HL-60/S4 (cell line): ENCODE results near the gene FAM227B.
"Not testable (repeated sequence)": the region's sequence is repeated elsewhere in the genome, so short reads cannot be mapped to it uniquely, and the experiment has no call there.

Source experiments
- in situ Hi-C: fragments of 300-500 bp; cut with MboI; formaldehyde crosslinking; loops from 2 replicates; pipeline ENCODE4 v1.14.3; 2022; ENCODE audit warnings: low sequenced_read_pairs

Gene FAM227B

DNA sequence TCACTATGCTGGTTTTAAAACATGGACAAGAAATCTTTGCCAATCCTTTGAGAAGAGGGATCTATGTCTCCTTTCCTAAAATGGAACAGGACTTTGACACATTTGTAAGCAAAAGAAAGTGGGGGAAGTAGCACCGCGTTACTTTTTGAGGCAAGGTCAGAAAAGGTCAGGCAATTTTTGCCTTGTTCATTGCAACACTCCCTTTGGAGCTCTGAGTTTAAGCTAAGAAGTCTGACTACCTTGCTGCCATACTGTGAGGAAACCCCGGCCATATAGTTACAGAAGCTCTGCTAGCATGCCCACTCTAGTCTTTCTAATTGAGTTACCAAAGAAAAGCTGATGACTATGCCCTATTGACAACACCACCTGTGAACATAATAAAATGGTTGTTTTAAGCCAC, 1.4 kb downstream of the FAM227B start:
- in situ Hi-C loops, result no loop called here

DNA sequence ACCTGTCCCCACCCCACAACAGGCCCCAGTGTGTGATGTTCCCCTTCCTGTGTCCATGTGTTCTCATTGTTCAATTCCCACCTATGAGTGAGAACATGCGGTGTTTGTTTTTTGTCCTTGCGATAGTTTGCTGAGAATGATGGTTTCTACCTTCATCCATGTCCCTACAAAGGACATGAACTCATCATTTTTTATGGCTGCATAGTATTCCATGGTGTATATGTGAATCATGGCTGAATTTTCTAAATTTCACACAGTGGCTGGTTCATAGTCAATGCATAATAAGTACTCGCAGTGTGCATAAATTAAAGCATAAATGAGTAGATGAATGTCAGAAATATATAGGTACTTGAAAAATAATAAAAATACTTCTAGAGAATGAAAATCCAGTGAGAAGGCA, 8.4 kb downstream of the FAM227B start:
- in situ Hi-C loops, result not testable (repeated sequence)

DNA sequence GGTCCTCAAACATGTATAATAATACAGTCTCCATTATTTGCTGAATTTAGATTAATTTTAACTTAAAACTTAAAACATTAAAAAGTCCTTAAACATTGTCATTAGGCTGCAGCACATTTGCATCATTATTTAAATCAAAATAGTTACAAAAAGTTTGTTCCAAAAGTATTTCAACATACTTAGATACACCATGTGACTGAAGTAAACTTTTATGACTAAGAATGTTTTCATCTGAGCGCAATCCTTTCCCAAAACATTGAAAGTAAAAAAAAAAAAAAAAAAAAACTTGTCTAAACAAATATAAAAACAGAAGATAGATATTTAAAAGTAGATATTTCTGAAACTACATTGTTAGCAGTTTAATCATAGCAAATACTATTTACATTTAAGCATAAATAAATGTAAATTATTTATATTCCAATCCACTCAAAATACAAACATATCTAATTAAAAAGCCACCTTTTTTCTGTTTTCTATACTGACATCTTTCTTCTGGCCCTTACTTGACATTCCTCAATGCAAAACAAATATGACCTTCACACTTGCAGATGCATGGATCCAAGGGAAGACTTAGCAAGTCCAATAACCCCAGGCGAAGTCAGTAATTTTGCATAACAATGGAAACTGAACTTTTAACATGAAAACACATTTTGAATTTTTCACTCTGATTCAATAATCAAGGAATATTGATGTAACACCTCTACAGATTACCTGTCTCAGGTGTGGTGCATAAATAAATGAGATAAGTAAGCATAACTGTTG, 10.3 kb downstream of the FAM227B start:
- in situ Hi-C loops, result no loop called here

DNA sequence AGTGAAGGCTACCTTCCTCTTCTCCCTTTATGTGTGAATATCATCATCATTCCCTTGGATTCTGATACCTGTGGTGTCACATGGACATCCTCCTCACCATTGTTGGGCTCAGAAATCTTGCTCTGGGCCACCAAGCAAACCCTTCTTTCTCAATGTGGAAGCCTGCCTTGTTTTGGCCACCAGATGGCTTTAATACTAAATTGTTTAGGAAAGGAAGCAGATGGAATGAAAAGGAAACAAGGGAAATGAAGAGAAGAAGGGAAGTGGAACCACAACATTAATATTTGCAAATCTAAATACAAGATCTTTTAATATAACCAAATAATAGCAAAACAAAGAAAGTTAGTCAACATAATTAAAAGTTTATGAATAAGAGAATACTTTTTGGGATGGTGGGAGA, 14.0 kb downstream of the FAM227B start:
- in situ Hi-C loops, result no loop called here

DNA sequence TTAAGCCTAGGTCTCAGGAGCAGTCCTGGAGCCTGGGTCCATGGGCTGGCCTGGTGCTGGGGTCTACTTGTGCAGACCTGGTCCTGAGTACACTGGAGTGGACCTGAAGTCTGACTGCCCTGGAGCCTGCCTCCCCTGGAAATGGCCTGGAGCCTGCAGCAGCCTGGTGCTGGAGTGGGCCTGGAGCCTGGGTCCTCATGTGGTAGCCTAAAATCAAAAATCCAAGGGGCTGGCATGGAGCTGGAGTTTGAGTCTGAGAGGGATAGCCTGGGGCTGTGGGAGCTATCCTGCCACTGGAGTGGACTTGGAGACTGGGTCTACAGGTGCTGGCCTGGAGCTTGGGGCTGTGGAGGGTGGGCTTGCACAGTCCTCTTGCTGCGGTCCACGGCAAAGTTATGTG, 15.0 kb downstream of the FAM227B start:
- in situ Hi-C loops, result no loop called here

DNA sequence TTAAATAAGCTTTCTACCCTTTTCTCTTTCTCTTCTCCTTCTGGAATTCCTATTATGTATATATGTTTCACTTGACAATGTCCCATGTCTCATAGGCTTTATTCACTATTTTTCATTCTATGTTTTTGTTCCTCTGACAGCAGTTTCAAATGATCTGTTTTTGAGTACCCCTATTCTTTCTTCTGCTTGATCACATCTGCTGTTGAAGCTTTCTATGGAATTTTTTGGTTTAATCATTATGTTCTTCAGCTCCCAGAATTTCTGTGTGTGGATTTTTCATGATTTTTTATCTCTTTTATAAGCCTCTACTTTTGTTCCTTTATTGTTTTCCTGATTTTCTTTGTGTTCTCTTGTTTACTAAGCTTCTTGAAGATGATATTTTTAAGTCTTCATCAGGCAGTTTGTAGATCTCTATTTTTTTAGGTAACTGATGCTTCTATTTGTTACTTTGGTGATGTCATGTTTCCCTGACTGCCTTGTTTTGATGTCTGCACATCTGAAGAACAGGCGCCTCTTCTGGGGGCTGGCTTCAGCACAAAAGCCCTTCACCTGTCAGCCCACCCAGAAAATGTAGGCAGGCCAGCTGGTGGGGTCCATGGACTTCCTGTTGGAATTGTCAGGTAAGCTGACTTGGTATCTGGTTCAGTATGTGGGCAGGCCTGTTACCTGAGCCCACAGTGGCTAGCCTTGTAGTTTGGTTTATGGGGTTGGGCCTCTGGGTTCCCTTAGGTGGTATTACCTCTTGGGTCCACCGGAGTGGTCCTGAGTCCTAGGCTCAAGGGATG, 15.8 kb downstream of the FAM227B start:
- in situ Hi-C loops, result no loop called here

DNA sequence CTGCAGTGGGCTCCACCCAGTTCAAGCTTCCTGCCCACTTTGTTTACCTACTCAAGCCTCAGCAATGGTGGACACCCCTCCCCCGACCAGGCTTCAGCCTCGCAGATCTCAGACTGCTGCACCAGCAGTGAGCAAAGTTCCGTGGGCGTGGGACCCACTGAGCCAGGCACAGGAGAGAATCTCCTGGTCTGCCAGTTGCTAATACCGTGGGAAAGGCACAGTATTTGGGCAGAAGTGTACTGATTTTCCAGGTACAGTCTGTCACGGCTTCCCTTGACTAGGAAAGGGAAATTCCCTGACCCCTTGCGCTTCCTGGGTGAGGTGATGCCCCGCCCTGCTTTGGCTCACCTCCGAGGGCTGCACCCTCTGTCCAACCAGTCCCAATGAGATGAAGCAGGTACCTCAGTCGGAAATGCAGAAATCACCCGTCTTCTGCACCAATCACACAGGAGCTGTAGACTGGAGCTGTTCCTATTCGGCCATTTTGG, 27.7 kb downstream of the FAM227B start:
- in situ Hi-C loops, result not testable (repeated sequence)

DNA sequence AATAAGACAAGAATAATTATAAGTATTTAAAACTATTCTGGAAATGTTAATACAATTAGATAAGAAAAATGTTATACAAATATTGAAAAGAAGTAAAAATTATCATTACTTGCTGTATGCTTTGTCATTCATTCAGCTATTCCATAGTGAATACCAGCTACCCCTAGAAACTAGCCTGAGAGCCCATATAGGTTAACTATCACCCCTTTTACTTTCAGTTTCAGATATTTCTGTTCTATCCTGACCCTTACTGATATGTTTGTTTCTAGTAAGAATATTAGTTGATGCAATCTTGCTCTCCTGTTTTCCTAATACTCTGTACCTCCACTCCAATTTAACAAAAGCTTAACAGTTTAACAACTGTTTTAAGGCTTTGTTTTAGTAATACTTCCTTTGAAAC, 31.6 kb downstream of the FAM227B start:
- in situ Hi-C loops, result no loop called here

DNA sequence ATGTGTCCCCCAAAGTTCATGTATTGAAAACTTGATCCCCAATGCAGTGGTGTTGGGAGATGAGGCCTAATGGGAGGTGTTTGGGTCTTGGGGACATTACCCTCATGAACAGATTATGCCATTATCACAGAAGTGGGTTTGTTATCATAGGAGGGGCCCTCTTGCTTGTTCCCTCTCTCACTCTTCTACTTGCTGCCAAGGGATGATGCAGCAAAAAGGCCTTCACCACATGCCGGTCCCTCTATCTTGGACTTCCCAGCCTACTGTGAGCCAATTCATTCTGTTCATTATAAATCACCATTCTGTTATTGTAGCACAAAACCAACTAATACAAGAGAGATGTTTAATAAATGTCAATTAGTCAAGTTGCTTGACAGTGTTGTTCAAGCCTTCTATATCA, 47.2 kb downstream of the FAM227B start:
- in situ Hi-C loops, result no loop called here

DNA sequence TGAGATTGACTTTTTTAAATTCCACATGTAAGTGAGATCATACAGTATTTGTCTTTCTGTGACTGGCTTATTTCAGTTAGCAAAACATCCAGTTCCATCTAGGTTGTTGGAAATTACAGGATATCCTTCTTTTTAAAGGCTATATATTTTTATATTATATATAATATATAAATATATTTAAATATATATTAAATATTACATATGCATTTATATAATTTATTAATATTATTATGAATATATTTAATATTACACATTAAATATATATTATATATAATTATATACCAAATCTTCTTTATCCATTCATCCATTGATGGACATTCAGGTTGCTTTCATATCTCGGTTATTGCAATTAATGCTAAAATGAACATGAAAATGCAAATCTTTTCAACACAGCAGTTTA, 49.9 kb downstream of the FAM227B start:
- in situ Hi-C loops, result no loop called here

DNA sequence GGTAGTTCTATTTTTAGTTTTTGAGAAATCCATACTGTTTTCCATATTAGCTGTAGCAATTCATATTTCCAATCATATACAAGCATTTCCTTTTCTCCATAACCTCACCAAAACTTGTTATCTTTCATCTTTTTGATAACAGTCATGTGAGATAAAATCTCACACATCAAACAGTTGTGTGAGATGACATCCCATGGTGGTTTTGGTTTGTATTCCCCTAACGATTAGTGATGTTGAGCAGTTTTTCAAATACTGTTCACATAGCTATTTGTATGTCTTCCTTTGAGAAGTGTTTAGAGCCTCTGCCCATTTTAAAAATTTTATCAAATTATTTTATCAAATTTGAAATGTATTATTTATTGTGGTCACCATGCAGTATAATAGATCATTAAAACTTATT, 50.4 kb downstream of the FAM227B start:
- in situ Hi-C loops, result no loop called here

DNA sequence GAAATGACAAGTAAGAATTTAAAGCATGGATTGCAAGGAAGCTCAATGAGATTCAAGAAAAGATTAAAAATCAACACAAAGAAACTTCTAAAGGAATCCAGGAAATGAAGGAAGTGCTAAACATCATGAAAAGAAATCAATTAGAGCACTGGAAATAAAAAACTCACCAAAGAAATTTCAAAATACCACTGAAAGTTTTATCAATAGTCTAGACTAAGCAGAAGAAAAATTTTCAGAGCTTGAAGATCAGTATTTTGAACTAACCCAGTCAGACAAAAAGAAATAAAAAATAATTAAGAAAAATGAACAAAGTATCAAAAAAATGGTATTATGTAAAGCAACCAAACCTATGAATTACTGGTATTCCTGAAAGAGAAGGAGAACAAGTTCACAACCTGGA, 60.6 kb downstream of the FAM227B start:
- in situ Hi-C loops, result no loop called here

DNA sequence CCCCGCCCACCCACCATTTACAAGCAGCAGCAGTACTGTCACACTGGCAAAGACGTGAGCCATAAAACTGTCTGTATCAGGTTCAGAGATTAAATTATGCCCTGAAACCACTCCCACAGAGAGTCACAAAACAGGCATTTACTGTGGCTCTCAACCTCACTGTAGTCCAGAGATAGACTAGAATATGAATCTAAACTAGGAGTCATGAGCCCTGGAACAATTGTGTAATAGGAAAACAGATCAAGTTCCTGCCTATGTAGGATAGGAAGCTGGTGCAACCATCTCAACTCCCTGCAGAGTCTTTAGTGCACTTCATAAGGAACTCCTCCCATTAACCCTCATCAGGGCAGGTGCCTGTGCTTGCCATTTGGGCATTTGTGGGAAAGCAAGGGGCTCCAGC, 61.7 kb downstream of the FAM227B start:
- in situ Hi-C loops, result no loop called here

DNA sequence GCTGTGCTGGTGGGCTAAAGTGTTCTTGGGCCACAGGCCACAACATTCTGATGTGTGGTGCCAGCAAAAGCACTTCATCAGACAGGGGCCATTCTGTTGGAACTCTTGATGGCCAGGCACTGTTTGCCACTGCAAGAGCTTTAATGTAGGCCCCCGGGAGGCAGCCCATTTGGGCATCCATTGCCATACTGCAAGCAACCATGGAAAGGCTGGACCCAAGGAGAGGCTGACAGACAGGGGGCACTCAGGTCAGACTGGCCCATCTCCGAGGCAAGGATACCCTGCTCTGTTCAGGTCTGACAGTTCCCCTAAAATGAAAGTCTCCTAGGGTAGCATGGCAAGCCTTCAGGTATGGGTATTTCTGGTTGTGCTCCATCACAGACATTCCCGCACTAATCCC, 64.2 kb downstream of the FAM227B start:
- in situ Hi-C loops, result no loop called here

DNA sequence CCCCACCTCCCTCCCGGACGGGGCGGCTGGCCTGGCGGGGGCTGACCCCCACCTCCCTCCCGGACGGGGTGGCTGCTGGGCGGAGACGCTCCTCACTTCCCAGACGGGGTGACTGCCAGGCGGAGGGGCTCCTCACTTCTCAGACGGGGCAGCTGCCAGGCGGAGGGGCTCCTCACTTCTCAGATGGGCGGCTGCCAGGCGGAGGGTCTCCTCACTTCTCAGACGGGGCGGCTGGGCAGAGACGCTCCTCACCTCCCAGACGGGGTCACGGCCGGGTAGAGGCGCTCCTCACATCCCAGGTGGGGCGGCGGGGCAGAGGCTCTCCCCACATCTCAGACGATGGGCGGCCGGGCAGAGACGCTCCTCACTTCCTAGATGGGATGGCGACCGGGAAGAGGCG, 70.3 kb downstream of the FAM227B start:
- in situ Hi-C loops, result not testable (repeated sequence)

DNA sequence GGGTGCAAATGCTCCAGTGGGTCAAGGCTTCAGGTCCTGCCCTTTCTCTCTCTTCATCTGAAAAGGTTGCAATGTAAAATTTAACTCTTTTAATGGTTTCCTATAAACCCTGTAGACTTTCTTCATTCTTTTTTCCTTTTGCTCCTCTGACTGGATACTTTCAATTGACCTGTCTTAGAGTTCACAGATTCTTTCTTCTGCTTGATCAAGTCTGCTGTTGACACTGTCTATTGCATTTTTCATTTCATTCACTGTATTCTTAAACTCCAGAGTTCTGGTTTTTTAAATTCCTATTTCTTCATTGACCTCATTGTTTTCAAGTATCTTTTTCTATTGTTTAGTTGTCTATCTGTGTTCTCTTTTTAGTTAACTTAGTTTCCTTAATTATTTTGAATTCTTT, 82.1 kb downstream of the FAM227B start:
- in situ Hi-C loops, result no loop called here

DNA sequence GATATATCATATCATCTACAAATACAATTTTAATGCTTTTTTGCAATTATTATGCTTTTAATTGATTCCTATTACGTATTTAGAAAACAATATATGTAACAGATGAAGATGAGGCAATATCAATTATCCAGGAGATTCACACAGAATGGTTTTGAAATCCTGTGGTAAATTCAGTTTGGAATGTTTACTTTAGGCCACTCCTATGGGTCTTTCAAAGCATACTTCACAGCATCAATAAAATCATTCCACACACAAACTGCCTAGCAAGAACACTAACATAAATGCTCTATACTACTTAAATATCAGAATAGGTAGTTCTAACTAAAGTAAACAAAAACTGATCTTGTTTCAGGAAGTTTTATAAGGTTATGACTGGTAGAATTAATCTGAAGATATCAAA, 90.5 kb downstream of the FAM227B start:
- in situ Hi-C loops, result no loop called here

DNA sequence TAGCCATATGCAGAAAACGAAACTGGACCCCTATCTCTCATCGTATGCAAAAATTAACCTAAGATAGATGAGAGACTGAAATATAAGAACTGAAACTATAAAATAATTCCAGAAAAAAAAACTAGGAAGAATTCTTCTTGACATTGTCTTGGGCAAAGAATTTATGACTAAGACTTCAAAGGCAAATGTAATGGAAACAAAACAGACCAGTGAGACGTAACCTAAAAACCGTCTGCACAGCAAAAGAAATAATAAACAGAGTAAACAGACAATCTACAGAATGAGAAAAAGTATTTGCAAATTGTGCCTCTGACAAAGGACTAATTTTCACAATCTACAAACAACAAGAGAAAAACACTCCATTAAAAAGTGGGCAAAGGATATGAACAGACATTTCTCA, 92.3 kb downstream of the FAM227B start:
- in situ Hi-C loops, result no loop called here

DNA sequence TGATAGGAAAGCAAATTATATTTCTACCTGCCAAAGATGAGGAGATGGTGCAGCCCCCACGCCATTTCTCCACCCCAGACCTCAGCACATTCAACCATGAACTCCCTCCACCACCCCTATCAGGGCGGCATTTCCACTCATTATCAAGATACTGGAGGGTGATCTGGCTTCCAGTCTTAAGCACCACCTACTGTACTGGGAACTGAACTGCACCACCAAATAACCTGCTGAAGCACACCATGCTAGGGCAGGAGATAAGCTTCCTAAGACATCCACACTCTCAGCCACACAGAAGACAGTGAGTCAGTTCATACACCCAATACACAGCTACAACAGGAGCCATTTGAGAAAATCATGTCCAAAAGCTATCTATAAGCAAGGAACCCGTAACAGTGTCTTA, 98.8 kb downstream of the FAM227B start:
- in situ Hi-C loops, result no loop called here

DNA sequence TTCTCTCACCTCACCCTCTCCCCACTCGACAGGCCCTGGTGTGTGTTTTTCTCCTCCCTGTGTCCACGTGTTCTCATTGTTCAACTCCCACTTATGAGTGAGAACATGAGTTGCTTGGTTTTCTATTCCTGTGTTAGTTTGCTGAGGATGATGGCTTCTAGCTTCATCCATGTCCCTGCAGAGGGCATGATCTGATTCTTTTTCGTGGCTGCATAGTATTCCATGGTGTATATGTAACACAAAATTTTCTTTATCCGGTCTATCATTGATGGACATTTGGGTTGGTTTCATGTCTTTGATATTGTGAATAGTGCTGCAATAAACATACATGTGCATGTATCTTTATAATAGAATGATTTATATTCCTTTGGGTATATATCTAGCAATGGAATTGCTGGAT, 107.9 kb downstream of the FAM227B start:
- in situ Hi-C loops, result not testable (repeated sequence)

DNA sequence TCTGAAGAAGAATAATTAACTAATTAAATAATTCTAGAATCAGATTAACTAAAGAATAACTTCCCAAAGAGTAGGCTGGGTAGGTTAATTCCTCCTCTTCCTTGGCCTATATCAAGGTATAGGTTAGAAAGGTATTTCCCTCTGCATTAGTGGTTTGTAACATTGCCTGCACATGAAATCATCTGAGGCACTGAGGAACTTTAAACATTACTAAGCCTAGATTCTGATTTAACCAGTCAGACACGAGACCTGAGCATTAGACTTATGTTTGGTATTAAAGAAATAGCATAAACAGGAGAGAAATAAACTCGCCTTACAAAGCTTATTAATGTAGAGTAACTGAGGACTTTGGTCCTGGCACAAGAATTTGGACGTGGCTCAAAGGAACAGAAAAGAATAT, 113.4 kb downstream of the FAM227B start:
- in situ Hi-C loops, result no loop called here

DNA sequence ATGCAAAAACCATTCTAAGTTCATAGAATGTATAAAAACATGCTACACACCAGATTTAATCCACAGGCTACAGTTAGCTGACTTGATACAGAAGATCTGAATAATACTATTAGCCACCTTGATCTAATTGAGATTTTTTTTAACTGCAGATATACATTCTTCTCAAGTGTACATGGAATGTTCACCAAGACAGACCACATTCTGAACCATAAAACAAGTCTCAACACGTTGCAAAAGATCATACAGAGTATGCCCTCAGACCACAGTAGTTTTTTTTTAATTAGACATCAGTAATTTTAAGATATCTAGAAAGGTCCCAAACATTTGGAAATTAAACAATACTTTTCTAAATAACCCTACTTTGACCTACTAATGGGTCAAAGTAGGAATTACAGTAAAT, 114.3 kb downstream of the FAM227B start:
- in situ Hi-C loops, result no loop called here
